Osteocyte (in vitro differentiated cells): ENCODE data around the gene GSK3B. TPM values are rescaled to one million over a fixed set of nuclear protein-coding genes. Genes with fewer than 3 reads are reported as not detected.
"Not testable (repeated sequence)": the region's sequence is repeated elsewhere in the genome, so short reads cannot be mapped to it uniquely, and the experiment has no call there.

Source experiments
- DNase-seq: peaks from one replicate; pipeline ENCODE4 v3.0.0; 2021; ENCODE audit warnings: mixed read lengths; ENCODE audit not compliant: unreplicated experiment; ENCODE audit errors: extremely low spot score
- H3K27ac Mint-ChIP-seq: one replicate; pipeline ENCODE4 v1.8.0; 2021; ENCODE audit warnings: mild to moderate bottlenecking, mixed read lengths; ENCODE audit not compliant: unreplicated experiment
- H3K27me3 Mint-ChIP-seq: one replicate; pipeline ENCODE4 v1.8.0; 2021; ENCODE audit warnings: mixed read lengths; ENCODE audit not compliant: unreplicated experiment
- H3K36me3 Mint-ChIP-seq: one replicate; pipeline ENCODE4 v1.8.0; 2021; ENCODE audit warnings: mixed read lengths; ENCODE audit not compliant: unreplicated experiment
- H3K4me1 Mint-ChIP-seq: one replicate; pipeline ENCODE4 v1.8.0; 2021; ENCODE audit warnings: mixed read lengths; ENCODE audit not compliant: unreplicated experiment
- H3K4me3 Mint-ChIP-seq: one replicate; pipeline ENCODE4 v1.8.0; 2021; ENCODE audit warnings: mild to moderate bottlenecking, moderate library complexity, mixed read lengths; ENCODE audit not compliant: unreplicated experiment
- H3K9me3 Mint-ChIP-seq: one replicate; pipeline ENCODE4 v1.8.0; 2021; ENCODE audit warnings: mixed read lengths; ENCODE audit not compliant: unreplicated experiment
- CTCF ChIP-seq: fragments of 200-600 bp; sonication (generic); IDR thresholded peaks from 2 replicates; pipeline ENCODE4 v1.5.0; 2021; ENCODE audit warnings: antibody characterized with exemption, mild to moderate bottlenecking, moderate library complexity
- total RNA-seq: library from RNA; stranded (reverse); gene quantifications from 2 replicates; pipeline ENCODE4 v1.2.1, GENCODE V29; 2021

The GSK3B gene
- total RNA-seq, 1 donor from 2014 or later: 80.0 TPM

- no peak overlapping the region for H3K4me3 Mint-ChIP-seq
- H3K27ac Mint-ChIP-seq: peak overlapping the region; percentile 39
- peak; percentile 79 for TF ChIP-seq CTCF
- peaks cover 17% of the 10 kb centered on the region for H3K4me1 Mint-ChIP-seq
- peaks cover 20% of the 10 kb centered on the region for H3K9me3 Mint-ChIP-seq
- H3K36me3 Mint-ChIP-seq: peaks cover 39% of the 10 kb centered on the region
- H3K27me3 Mint-ChIP-seq: no peaks in the 10 kb centered on the region
- no peak for DNase-seq
Measured at GRCh38 chr3:119891944-119892721, 202.1 kb downstream of the GSK3B start.

GRCh38 chr3:119888681-119889080, 205.6 kb downstream of the GSK3B start:
- Mint-ChIP-seq H3K4me1 (peaks cover 17% of the 10 kb centered on the region), H3K9me3 (peaks cover 21% of the 10 kb centered on the region), H3K36me3 (peaks cover 36% of the 10 kb centered on the region)
- not testable (repeated sequence) for H3K27me3 Mint-ChIP-seq, H3K27ac Mint-ChIP-seq, DNase-seq, H3K4me3 Mint-ChIP-seq

GRCh38 chr3:119885746-119886530, 208.3 kb downstream of the GSK3B start:
- no peaks in the 10 kb centered on the region for H3K4me1 Mint-ChIP-seq
- peaks cover 21% of the 10 kb centered on the region for H3K9me3 Mint-ChIP-seq
- H3K27me3 Mint-ChIP-seq: no peaks in the 10 kb centered on the region
- H3K4me3 Mint-ChIP-seq: no peak overlapping the region
- no peak for TF ChIP-seq CTCF
- H3K36me3 Mint-ChIP-seq: peaks cover 43% of the 10 kb centered on the region
- H3K27ac Mint-ChIP-seq: no peak overlapping the region
- DNase-seq: no peak

- peaks cover 17% of the 10 kb centered on the region for H3K9me3 Mint-ChIP-seq
- H3K27me3 Mint-ChIP-seq: no peaks in the 10 kb centered on the region
- no peak overlapping the region for H3K4me3 Mint-ChIP-seq
- no peak for DNase-seq
- H3K27ac Mint-ChIP-seq: peak overlapping the region; percentile 15
- no peaks in the 10 kb centered on the region for H3K4me1 Mint-ChIP-seq
- peaks cover 51% of the 10 kb centered on the region for H3K36me3 Mint-ChIP-seq
- no peak for TF ChIP-seq CTCF
Measured at GRCh38 chr3:119884161-119884557, 210.1 kb downstream of the GSK3B start.

GRCh38 chr3:119883461-119884160, 210.6 kb downstream of the GSK3B start:
- Mint-ChIP-seq H3K27me3 (no peaks in the 10 kb centered on the region), H3K36me3 (peaks cover 48% of the 10 kb centered on the region), H3K4me3 (no peak overlapping the region), H3K27ac (peak overlapping the region; percentile 15), H3K4me1 (no peaks in the 10 kb centered on the region), H3K9me3 (peaks cover 15% of the 10 kb centered on the region)
- TF ChIP-seq CTCF: no peak
- no peak for DNase-seq
